Mucosa of stomach (tissue), 1 donor: Measurements from ENCODE around the gene PPP3CA.
"Not testable (repeated sequence)": the region's sequence is repeated elsewhere in the genome, so short reads cannot be mapped to it uniquely, and the experiment has no call there.

ENCODE experiments used
- H3K27me3 ChIP-seq: one replicate; pipeline ENCODE4 v1.7.0; 2013; ENCODE audit warnings: mild to moderate bottlenecking, low read length; ENCODE audit not compliant: control insufficient read depth, insufficient read depth
- H3K36me3 ChIP-seq: one replicate; pipeline ENCODE4 v1.7.0; 2013; ENCODE audit warnings: low read length; ENCODE audit not compliant: control insufficient read depth, insufficient read depth
- H3K4me1 ChIP-seq: one replicate; pipeline ENCODE4 v1.7.0; 2013; ENCODE audit warnings: mild to moderate bottlenecking, low read length; ENCODE audit not compliant: control insufficient read depth, insufficient read depth
- H3K4me3 ChIP-seq: one replicate; pipeline ENCODE4 v1.7.0; 2013; ENCODE audit warnings: low read length
- H3K9ac ChIP-seq: one replicate; pipeline ENCODE4 v1.7.0; 2013; ENCODE audit warnings: mild to moderate bottlenecking, low read length, moderate library complexity
- H3K9me3 ChIP-seq: one replicate; pipeline ENCODE4 v1.7.0; 2013; ENCODE audit warnings: mild to moderate bottlenecking, low read length, moderate library complexity; ENCODE audit not compliant: control insufficient read depth
- donor health status: Pancreatic carcinoma.

Gene PPP3CA

DNA sequence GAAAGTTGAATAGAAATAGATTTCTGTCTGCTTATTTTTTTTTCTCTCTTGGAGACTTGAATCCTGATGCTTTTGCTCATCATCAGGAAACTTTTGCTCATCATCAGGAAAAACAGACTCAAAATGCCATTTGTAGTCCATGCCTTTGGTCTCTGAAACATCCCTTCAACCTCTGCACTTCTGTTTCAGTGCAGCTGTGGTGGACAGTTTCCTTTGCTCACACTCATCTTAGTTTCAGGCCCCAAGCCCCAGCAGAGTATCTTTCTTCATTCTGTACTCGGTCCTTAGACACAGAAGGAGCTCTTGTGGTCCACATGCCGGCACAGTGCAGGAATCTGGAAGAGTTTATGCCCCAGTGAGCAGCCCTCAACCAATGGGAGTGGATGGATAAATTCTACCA lies 337.9 kb downstream of the PPP3CA start:
- H3K4me1 ChIP-seq = no peaks in the 10 kb centered on the region
- no peaks in the 10 kb centered on the region for H3K9me3 ChIP-seq
- no peaks in the 10 kb centered on the region for H3K27me3 ChIP-seq
- no peak overlapping the region for H3K9ac ChIP-seq
- no peak overlapping the region for H3K4me3 ChIP-seq
- no peaks in the 10 kb centered on the region for H3K36me3 ChIP-seq

DNA sequence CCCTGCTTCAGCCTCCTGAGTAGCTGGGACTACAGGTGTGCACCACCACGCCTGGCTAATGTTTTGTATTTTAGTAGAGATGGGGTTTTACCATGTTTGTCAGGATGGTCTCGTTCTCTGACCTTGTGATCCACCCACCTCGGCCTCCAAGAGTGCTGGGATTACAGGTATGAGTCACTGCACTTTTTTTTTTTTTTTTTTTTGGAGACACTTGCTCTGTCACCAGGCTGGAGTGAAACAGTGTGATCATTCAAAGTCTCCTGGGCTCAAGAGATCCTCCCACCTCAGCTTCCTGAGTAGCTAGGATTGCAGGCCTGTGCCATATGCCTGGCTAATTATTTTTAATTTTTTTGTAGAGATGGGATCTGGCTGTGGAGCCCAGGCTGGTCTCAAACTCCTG lies 338.8 kb downstream of the PPP3CA start:
- Histone ChIP-seq H3K9ac (no peak overlapping the region), H3K9me3 (no peaks in the 10 kb centered on the region), H3K36me3 (no peaks in the 10 kb centered on the region), H3K4me3 (no peak overlapping the region), H3K27me3 (no peaks in the 10 kb centered on the region), H3K4me1 (no peaks in the 10 kb centered on the region)

DNA sequence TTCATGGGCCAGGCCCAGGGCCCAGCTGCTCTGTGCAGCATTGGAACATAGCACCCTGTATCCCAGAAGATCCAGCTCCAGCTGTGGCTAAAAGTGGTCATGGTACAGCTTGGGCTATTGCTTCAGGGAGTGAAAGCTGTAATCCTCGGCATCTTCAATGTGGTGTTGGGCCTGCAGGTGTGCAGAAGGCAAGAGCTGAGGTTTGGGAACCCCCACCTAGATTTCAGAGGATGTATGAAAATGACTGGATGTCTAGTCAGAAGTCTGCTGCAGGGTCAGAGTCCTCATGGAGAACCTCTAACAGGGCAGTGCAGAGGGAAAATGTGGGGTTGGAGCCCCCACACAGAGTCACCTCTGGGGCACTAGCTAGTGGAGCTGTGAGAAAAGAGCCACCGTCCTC lies 341.7 kb downstream of the PPP3CA start:
- H3K27me3 ChIP-seq = no peaks in the 10 kb centered on the region
- no peaks in the 10 kb centered on the region for H3K9me3 ChIP-seq
- H3K36me3 ChIP-seq = no peaks in the 10 kb centered on the region
- H3K4me3 ChIP-seq = no peak overlapping the region
- no peaks in the 10 kb centered on the region for H3K4me1 ChIP-seq
- H3K9ac ChIP-seq = no peak overlapping the region

DNA sequence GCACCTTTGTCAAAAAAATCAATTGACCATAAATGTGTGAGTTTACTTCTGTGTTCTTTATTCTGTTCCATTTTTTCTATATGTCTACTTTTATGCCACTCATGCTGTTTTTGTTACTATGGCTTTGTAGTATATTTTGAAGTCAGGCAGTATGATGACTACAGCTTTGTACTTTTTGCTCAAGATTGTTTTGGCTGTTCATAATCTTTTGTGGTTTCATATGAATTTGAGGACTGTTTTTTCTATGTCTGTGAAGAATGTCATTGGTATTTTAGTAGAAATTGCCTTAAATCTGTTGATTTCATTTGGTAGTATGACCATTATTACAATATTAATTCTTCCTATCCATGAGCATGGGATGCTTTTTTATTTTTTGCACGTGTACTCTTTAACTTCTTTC lies 346.8 kb downstream of the PPP3CA start:
- H3K27me3 ChIP-seq = no peaks in the 10 kb centered on the region
- H3K4me3 ChIP-seq = no peak overlapping the region
- H3K9me3 ChIP-seq = no peaks in the 10 kb centered on the region
- no peak overlapping the region for H3K9ac ChIP-seq
- H3K36me3 ChIP-seq = no peaks in the 10 kb centered on the region
- H3K4me1 ChIP-seq = no peaks in the 10 kb centered on the region

DNA sequence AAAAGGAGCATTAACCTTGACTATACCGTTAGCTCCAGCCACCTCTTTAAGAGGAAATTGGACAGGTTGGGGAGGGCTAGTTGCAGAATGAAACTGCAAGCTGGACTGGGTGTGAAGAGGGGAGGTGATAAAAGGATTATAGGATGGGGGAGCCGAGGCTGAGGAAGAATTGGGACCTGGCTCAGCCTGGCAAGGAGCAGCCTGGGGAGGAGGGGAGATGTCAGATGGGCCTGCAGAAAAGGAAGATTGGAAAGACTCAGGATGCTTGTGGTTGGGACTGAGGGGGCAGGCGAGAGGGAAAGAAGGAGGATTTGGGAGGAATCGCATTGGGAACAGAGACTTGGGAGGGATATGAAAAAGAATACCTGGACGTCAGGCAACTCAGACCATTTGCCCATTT lies 351.7 kb downstream of the PPP3CA start:
- Histone ChIP-seq H3K4me3 (no peak overlapping the region), H3K9me3 (no peaks in the 10 kb centered on the region), H3K9ac (no peak overlapping the region), H3K36me3 (no peaks in the 10 kb centered on the region), H3K4me1 (no peaks in the 10 kb centered on the region), H3K27me3 (no peaks in the 10 kb centered on the region)

DNA sequence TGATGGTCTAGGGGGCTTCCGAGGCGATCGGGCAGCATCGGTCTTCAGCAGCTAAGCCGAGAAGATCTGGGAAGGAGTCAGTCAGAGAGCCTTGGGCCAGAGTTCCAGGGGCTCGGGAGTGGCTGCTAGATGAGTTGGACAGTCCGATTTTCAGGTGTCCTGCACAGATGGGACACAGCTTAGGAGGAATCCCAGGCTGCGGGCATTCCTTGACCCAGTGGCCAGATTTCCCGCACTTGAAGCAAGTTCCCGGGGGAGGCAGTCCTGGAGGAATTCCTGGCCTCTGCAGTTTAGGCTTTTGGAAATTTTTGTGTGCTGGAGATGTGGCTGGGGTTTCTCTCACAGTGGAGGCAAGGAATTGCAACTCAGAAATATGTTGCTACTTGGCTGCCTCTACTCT lies 352.3 kb downstream of the PPP3CA start:
- H3K27me3 ChIP-seq, H3K4me1 ChIP-seq, H3K36me3 ChIP-seq, H3K9me3 ChIP-seq, H3K4me3 ChIP-seq, H3K9ac ChIP-seq: not testable (repeated sequence)

DNA sequence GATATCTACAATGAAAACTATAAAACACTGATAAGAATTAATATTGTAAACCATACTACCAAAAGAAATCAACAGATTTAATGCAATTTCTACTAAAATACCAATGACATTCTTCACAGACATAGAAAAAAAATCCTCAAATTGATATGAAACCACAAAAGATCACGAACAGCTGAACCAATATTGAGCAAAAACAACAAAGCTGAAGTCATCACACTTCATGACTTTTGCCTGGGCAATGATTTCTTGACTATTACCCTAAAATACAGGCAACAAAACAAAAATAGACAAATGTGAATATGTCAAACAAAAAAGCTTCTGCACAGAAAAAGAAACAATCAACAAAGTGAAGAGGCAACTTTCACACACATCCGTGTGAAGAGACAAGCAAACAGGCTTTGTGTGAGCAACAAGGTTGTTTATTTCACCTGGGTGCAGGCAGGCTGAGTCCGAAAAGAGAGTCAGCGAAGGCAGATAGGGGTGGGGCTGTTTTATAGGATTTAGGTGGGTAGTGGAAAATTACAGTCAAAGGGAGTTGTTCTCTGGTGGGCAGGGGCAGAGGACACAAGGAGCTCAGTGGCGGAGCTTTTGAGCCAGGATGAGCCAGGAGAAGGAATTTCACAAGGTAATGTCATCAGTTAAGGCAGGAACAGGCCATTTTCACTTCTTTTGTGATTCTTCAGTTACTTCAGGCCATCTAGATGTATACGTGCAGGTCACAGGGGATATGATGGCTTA lies 355.8 kb downstream of the PPP3CA start:
- not testable (repeated sequence) for H3K36me3 ChIP-seq, H3K9ac ChIP-seq, H3K4me1 ChIP-seq, H3K4me3 ChIP-seq, H3K9me3 ChIP-seq, H3K27me3 ChIP-seq

DNA sequence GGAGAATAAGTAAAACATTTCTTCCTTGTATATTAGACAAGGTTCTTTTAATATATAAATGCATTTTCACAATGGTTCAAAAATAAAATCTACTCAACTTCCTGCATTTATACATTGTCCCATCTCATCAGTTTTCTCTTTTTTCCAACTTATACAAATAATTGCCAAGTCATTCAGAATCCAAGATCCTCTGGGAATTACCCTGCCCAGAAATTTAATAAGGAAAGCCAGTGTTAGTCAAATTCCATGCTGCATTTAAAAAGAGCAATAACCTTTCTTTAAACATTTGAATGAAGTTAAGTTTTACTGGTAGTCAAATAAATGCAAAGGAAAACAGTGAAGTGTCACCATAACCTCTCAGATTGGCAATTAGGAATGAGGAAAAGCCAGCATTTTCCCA lies 357.9 kb downstream of the PPP3CA start:
- H3K4me1 ChIP-seq = no peaks in the 10 kb centered on the region

DNA sequence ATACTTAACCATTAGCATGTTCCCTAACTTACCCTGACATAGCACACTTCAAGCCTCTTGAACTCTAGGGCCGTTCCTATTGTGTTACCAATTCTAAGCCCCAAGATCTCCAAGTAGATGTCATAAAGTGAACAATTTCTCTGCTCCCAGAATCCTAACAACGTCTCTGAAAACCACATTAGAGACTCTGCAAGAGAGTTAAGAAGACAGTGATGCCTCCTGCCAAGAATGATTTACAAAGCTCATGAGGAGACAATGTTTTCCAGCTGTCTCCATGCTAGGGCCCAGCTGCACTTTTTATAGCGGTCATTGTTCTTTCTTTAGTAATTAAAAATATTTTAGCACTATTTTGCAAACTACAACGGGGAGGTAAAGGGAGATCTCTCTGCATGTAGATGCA lies 358.4 kb downstream of the PPP3CA start:
- H3K9ac ChIP-seq = no peak overlapping the region
- no peaks in the 10 kb centered on the region for H3K36me3 ChIP-seq
- H3K4me3 ChIP-seq = no peak overlapping the region
- H3K27me3 ChIP-seq = no peaks in the 10 kb centered on the region
- H3K9me3 ChIP-seq = no peaks in the 10 kb centered on the region
- H3K4me1 ChIP-seq = no peaks in the 10 kb centered on the region

More for the DNA sequence above, 357.9 kb downstream of the PPP3CA start:
- H3K27me3 ChIP-seq = no peaks in the 10 kb centered on the region
- no peak overlapping the region for H3K4me3 ChIP-seq
- no peaks in the 10 kb centered on the region for H3K9me3 ChIP-seq
- no peaks in the 10 kb centered on the region for H3K36me3 ChIP-seq
- H3K9ac ChIP-seq = no peak overlapping the region

DNA sequence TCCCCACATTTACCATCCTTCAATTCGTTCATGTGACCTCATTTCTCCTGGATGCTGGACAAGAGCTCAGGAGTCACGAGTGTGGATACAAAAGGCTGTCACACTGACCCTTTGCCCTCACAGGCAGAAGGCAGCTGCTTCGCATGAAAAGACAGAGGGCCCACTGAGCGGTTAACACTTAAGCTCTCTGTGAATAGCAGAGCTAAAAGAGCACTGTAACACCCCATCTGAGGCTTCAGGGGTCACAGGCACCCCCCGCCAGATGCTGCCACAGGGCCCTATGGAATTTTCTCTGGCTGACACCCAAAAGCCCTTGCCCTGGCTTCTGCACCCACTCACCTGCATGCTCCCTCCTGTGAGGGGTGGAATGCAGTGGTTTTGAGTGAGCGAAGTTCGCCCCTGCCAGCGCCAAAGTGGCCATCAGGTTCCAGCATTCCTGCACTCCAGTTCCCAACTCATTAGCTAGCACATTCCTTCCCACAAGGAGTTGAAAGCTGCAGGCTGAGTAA lies 360.9 kb downstream of the PPP3CA start:
- Histone ChIP-seq H3K9ac (no peak overlapping the region), H3K36me3 (no peaks in the 10 kb centered on the region), H3K4me3 (no peak overlapping the region), H3K27me3 (no peaks in the 10 kb centered on the region), H3K9me3 (no peaks in the 10 kb centered on the region), H3K4me1 (no peaks in the 10 kb centered on the region)

DNA sequence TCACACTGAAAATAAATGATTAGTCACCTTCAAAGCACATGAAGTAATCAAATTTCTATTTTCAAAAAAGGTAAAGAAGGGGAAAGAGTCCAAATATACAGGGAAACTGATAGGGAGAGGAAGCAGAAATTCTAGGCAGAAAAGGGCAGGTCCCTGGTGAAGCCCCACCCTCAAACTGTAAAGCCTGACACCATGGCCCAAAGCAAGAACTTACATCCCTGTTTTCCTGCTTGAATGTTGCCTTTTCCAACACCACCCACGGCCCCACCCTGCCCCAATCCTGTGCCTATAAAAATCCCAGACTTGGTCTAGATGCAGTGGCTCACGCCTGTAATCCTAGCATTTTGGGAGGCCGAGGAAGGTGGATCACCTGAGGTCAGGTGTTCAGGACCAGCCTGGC lies 361.8 kb downstream of the PPP3CA start:
- Histone ChIP-seq H3K27me3 (no peaks in the 10 kb centered on the region), H3K9me3 (no peaks in the 10 kb centered on the region), H3K4me1 (no peaks in the 10 kb centered on the region), H3K9ac (no peak overlapping the region), H3K4me3 (no peak overlapping the region), H3K36me3 (no peaks in the 10 kb centered on the region)

DNA sequence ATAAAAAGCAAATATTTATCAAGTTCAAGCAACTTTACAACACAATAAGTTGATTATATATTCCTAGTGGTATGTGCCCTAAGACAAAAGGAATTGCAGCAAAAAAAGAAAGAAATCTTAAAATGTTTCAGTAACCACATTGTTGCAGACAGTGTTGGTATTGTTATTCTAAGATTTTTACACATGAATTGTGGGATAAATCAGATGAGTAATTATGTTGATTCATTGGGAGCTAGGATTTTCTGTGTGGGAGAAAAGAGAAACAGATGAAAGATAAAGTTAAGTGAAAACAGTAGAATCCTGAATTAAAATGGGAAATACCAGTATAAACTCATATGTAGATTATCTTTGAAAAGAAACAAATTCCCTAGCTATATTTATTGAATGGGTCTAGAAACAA lies 362.4 kb downstream of the PPP3CA start:
- H3K9me3 ChIP-seq = no peaks in the 10 kb centered on the region
- H3K9ac ChIP-seq = no peak overlapping the region
- no peak overlapping the region for H3K4me3 ChIP-seq
- H3K27me3 ChIP-seq = no peaks in the 10 kb centered on the region
- no peaks in the 10 kb centered on the region for H3K36me3 ChIP-seq
- H3K4me1 ChIP-seq = no peaks in the 10 kb centered on the region

DNA sequence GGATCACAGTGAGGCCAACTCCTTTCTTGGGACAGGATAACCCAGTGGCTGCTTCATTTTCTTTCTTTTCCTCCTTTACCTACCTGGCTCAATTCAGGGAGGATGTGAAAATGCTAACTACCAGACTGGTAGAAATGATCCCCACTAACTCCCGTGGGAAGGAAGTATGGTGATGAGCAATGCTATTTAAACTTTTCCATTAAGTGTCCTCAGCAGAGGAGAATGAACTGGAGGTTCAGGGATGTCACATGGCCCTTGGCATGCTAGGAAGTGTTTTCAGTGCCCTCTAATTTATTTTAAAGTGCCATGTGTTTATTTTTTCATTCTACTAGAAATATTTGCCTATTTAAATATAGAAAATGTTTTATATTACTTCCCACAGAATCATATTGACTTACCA lies 363.9 kb downstream of the PPP3CA start:
- H3K4me1 ChIP-seq = no peaks in the 10 kb centered on the region

More for the DNA sequence above, 363.9 kb downstream of the PPP3CA start:
- Histone ChIP-seq H3K36me3 (no peaks in the 10 kb centered on the region), H3K27me3 (no peaks in the 10 kb centered on the region), H3K9ac (no peak overlapping the region), H3K9me3 (no peaks in the 10 kb centered on the region), H3K4me3 (no peak overlapping the region)
